Heart left ventricle (tissue), 13 donors: ENCODE results near the gene GIMAP5.

ENCODE experiments used
- POLR2A ChIP-seq, 2 donors: fragments of 450-650 bp; IDR thresholded peaks; one replicate each; pipeline ENCODE4 v1.6.1; 2017; ENCODE audit warnings: antibody characterized with exemption in 2 of 2, mild to moderate bottlenecking in 2 of 2, moderate library complexity in 2 of 2
- TF ChIP-seq, protein P1 (sequence below), 12 donors: fragments of 200-600 bp; sonication (generic) in 4 of 12; IDR thresholded peaks; one replicate each; pipeline versions ENCODE4 v1.5.0 to v1.8.0; 2018 to 2022; ENCODE audit warnings: antibody characterized with exemption in 12 of 12, mild to moderate bottlenecking in 5 of 12
- donor health status: ischemic (EF 13 %, LVEDD 7.1; RV severe dilation, severe dysfunction).
- donor health status: DM: no; HTN: yes; CAD: no.
- donor health status: DM: no; HTN: no; CAD: no.
- donor health status: ischemic (EF 25% LVEDD 6.9; RV normal size, moderate dysfunction).
- donor health status: ischemic (EF 25% LVEDD 5.7; RV mildly dilated, moderate dysfunction).
- donor health status: ischemic (EF 35%, LVEDD 5.7; RV mildly dilated, moderate dysfunction).
- donor health status: nonischemic (EF 11% LVEDD 7.7; RV severe dilation, severe dysfunction).
- donor health status: DM: yes; HTN: yes; CAD: no.
- donor health status: PGD.
- donor health status: ischemic (EF 29% LVEDD 5.4; RV normal size, mild dysfunction).
- donor health status: nonischemic (EF 23%, LVEDD 6.1; RV moderate dilation, normal function).

DNA sequence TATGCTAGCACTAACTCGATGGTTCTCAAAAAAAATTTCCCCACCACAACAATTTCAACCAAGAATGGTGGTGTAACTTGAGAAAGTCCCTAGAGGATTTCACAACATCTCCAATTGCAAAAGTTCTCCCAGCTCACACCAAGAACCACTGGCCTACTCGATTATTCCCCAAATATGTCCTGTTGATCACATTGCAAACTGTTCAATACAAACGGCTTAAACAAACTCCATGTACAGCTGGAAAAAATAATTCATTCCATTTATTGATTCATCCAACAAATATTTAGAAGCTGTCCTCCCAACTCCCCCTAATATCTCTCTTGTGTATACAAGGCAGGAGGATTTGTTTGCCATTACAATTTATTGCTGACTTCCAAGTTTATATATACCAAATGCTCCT lies 43.9 kb downstream of the GIMAP5 start:
- TF ChIP-seq, protein P1, sequence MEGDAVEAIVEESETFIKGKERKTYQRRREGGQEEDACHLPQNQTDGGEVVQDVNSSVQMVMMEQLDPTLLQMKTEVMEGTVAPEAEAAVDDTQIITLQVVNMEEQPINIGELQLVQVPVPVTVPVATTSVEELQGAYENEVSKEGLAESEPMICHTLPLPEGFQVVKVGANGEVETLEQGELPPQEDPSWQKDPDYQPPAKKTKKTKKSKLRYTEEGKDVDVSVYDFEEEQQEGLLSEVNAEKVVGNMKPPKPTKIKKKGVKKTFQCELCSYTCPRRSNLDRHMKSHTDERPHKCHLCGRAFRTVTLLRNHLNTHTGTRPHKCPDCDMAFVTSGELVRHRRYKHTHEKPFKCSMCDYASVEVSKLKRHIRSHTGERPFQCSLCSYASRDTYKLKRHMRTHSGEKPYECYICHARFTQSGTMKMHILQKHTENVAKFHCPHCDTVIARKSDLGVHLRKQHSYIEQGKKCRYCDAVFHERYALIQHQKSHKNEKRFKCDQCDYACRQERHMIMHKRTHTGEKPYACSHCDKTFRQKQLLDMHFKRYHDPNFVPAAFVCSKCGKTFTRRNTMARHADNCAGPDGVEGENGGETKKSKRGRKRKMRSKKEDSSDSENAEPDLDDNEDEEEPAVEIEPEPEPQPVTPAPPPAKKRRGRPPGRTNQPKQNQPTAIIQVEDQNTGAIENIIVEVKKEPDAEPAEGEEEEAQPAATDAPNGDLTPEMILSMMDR (IDR thresholded peaks at IDR 0.05): no peak
- TF ChIP-seq POLR2A (IDR thresholded peaks at IDR 0.05): no peak
